GM11168 (cell line): ENCODE data around the gene SLC1A4.

Source experiments
- in situ Hi-C: fragments of 300-500 bp; cut with MboI; formaldehyde crosslinking; loops from one replicate; pipeline ENCODE4 v1.12.0; 2022; ENCODE audit warnings: low sequenced_read_pairs; ENCODE audit not compliant: unreplicated experiment

SLC1A4 gene

DNA sequence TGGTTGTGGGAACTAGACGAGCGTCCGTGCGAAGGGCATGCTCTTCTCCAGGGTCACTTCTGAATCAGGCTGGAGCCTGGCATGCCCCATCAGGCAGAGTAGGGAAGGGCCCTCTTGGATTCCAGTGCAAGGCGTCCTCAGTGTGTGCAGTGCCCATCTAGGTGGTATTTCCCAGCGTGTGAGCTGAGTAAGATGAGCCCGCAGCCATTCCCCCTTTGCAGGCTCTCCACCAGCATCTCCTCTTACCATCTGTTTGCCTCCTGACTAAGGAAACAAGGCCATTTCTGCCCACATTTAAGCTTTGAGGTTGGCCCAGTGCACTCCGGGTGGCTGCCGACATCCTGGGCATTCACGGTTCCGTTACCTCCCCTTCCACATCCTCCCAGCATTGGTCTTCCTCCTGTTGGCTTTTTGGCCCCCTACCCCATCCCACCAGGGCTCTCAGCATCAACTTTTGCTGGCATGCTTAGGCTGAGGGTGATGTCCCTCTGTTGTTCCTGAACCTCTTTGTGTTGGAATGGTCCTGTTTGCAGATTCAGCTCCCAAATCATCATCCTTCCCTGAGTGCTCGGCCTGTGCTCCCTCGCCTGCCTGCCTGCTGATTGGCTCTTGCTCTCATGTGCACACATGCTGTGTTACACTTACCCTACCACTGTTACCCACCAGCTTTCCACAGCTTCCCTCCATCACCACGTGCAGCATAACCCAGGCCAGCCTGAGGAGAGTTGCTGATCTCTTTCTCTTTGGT is 78.8 kb downstream of the SLC1A4 start:
- in situ Hi-C loops: no loop called here

DNA sequence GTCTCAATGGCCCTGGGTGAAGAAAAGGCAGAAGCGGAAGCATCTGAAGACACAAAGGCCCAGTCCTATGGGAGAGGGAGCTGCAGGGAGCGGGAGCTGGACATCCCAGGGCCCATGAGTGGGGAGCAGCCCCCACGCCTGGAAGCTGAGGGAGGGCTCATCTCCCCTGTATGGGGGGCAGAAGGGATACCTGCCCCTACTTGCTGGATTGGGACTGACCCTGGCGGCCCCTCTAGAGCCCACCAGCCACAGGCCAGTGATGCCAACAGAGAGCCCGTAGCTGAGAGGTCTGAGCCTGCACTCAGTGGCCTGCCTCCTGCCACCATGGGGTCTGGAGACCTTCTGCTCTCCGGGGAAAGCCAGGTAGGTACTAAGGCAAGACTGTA is 80.2 kb downstream of the SLC1A4 start:
- in situ Hi-C loops: no loop called here

DNA sequence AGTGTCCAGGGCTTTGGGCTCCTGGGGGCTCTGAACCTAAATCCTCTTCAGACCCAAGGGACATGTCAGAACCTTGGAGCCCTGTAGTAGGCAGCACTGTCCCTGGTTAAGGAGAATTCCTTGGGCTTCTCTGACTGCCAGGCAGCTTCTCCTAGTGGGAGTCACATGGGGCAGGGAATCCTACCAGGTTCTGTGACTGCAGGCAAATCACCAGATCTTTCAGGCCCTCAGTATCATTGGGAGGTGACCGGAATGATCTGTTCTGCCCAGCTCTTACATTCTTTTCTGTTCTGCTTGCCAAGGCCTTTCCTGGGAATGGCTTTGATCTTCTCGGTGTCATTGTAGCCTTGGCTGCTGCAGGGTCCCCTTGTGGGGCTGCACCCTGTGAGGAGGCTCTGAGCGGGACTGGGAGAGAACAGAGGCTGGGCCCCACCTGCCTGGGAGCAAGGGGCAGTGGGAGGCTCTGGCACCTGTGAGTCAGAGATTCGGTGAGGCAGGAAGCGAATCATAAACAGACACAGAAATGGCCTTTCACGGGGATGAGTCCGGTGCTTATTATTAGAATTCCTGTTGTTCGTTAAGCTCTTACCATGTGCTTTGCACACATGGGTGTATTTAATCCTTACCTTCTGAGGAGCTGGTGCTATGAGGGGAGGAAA is 81.1 kb downstream of the SLC1A4 start:
- in situ Hi-C loops: loop anchor here (5.0 to 10.0 kb wide), 2 partner anchors 97 to 504 kb away; no protein-coding TSS in a partner anchor

DNA sequence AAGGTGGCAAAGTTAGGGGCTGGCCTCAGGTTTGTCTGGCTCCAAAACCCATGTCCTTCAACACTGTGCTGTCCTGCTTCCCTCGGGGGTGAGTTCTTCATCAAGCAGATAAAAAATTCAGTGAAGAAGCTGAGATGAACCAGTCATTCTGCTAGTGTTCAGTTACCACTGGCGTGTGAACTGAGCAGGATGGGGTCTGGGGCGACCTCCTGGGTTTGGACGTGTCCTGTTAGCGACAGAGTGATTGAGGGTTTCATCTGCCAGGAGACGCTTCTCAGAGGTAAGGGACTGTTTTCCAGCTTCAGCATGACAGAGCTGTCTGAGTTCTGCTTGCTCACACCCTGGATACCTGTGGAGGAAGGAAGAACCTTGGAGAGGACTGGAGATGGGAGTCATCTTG is 81.7 kb downstream of the SLC1A4 start:
- in situ Hi-C loops: loop anchor here (5.0 to 10.0 kb wide), 2 partner anchors 96 to 504 kb away; no protein-coding TSS in a partner anchor

DNA sequence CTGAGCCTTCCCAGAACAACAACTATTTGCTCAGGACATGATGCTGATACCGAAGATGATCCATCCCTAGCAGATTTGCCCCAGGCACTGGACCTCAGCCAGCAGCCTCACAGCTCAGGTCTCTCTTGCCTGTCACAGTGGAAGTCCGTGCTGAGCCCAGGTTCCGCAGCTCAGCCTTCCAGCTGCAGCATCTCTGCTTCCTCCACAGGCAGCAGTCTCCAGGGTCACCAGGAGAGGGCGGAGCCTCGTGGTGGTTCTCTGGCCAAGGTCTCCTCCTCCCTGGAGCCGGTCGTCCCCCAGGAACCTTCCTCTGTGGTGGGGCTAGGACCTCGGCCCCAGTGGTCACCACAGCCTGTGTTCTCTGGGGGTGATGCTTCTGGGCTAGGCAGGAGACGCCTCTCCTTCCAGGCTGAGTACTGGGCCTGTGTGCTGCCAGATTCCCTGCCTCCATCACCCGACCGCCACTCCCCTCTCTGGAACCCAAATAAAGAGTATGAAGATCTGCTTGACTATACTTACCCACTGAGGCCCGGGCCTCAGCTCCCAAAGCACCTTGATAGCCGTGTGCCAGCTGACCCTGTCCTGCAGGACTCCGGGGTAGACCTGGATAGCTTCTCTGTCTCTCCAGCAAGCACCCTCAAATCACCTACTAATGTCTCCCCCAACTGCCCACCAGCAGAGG is 82.4 kb downstream of the SLC1A4 start:
- in situ Hi-C loops: loop anchor here (5.0 to 10.0 kb wide), 2 partner anchors 96 to 503 kb away; no protein-coding TSS in a partner anchor

DNA sequence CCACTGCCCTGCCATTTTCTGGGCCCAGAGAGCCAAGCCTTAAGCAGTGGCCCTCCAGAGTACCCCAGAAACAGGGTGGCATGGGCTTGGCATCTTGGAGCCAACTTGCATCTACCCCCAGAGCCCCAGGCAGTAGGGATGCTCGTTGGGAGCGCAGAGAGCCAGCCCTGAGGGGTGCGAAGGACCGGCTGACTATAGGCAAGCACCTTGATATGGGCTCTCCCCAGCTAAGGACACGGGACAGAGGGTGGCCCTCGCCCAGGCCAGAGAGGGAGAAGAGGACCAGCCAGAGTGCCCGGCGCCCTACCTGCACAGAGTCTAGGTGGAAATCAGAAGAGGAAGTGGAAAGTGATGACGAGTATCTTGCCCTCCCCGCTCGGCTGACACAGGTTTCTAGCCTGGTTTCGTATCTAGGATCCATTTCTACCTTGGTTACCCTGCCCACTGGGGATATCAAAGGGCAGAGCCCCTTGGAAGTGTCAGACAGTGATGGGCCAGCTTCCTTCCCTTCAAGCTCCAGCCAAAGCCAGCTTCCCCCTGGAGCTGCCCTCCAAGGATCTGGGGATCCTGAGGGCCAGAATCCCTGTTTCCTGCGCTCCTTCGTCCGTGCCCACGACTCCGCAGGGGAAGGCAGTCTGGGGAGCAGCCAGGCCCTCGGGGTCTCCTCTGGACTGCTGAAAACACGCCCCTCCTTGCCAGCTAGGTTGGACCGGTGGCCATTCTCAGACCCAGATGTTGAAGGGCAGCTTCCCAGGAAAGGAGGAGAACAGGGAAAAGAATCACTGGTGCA is 83.2 kb downstream of the SLC1A4 start:
- in situ Hi-C loops: loop anchor here (5.0 to 10.0 kb wide), 2 partner anchors 95 to 502 kb away; no protein-coding TSS in a partner anchor
